ENCODE results near the gene CHSY3.

Gene CHSY3

DNA sequence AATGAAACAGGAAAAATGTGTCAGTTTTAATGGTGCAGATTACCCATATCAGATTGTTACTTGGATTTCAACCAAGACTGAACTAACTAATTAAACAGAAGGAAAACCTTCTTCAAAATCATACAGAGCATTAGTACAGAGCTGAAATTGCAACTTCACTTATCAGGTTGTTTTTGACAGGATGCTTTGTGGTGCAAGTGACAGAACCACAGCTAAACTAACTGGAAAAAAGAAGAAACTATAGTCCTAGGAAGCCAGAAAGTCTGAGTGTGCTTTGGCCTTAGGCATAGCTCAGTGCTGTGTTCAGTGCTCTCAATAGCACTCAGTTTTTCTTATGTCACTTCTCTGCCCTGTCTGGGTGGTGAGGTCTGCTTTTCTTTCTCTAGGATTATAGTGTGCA, 267.4 kb downstream of the CHSY3 start:
- in situ Hi-C loops (cut with MboI; ENCODE audit: low pct_unique_long_range_greater_than_20kb, low sequenced_read_pairs, unreplicated experiment), result no loop called here
- DNase-seq (ENCODE audit: low spot score), result no peak
- TF ChIP-seq, protein P1, sequence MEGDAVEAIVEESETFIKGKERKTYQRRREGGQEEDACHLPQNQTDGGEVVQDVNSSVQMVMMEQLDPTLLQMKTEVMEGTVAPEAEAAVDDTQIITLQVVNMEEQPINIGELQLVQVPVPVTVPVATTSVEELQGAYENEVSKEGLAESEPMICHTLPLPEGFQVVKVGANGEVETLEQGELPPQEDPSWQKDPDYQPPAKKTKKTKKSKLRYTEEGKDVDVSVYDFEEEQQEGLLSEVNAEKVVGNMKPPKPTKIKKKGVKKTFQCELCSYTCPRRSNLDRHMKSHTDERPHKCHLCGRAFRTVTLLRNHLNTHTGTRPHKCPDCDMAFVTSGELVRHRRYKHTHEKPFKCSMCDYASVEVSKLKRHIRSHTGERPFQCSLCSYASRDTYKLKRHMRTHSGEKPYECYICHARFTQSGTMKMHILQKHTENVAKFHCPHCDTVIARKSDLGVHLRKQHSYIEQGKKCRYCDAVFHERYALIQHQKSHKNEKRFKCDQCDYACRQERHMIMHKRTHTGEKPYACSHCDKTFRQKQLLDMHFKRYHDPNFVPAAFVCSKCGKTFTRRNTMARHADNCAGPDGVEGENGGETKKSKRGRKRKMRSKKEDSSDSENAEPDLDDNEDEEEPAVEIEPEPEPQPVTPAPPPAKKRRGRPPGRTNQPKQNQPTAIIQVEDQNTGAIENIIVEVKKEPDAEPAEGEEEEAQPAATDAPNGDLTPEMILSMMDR (IDR thresholded peaks at IDR 0.05; ENCODE audit: extremely low read depth, insufficient read depth, missing control alignments), result no peak

DNA sequence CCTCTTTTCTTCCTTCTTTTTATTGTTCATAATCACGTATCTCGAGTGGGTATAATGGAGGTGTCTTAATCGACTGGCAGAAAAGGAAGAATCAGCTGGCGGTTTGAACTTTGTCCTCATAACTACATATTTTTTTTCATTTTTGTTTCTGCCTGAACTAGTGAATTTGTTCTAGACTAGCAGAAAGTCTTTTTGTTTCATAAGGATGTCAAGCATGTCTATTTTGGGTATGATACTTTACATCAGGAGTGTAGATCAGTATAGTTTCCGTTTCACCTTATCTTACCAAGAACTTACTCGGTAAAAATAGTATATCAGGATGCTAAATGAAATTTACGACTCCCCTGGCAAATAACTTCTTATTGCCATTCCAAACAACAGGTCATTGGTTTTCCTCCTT, 278.9 kb downstream of the CHSY3 start:
- in situ Hi-C loops (cut with MboI; ENCODE audit: low pct_unique_long_range_greater_than_20kb, low sequenced_read_pairs, unreplicated experiment), result no loop called here
- DNase-seq (ENCODE audit: low spot score), result no peak
- TF ChIP-seq, protein P1 (IDR thresholded peaks at IDR 0.05; ENCODE audit: extremely low read depth, insufficient read depth, missing control alignments), result no peak

DNA sequence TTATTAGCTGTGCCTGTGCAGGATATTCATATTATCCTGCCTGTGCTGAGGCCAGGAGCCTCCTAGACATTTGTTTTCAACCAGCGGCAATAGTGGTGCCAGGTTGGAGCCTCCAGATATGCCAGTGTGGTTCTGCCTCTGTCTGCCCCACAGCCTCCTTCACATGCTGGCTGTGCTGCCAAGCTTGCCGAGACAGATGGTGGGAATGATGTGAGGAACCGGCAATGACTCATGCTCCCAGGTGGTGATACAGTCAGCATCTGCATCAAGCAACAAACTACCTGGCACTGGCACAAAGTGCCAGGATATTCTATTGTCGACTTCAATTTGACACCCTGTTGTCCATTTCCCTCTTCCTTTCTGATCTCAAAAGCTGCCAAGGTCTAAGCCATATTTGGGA, 285.7 kb downstream of the CHSY3 start:
- TF ChIP-seq, protein P1 (IDR thresholded peaks at IDR 0.05; ENCODE audit: extremely low read depth, insufficient read depth, missing control alignments), result no peak
- in situ Hi-C loops (cut with MboI; ENCODE audit: low pct_unique_long_range_greater_than_20kb, low sequenced_read_pairs, unreplicated experiment), result no loop called here
- no peak for DNase-seq (ENCODE audit: low spot score)

DNA sequence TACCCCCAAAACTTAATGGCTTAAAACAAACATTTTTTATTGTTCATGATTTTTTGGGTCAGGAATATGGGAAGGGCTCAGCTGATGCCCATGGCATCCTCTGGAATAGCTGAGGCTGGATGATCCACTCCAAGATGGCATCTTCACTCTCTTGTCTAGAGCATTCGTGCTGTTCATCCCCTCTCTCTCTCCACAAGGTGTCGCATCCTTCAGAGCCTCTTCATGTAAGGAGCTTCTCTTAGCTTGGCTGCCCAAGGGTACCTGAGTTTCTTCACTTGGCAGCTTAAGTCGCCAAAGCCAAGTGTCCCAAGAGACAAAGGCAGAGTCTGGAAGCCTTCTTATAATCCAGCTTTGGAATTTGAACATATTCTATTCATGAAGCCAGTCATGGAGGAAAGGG, 294.7 kb downstream of the CHSY3 start:
- in situ Hi-C loops (cut with MboI; ENCODE audit: low pct_unique_long_range_greater_than_20kb, low sequenced_read_pairs, unreplicated experiment), result no loop called here
- TF ChIP-seq, protein P1 (IDR thresholded peaks at IDR 0.05; ENCODE audit: extremely low read depth, insufficient read depth, missing control alignments), result peak; percentile 29
- DNase-seq (ENCODE audit: low spot score), result peak; percentile 8

DNA sequence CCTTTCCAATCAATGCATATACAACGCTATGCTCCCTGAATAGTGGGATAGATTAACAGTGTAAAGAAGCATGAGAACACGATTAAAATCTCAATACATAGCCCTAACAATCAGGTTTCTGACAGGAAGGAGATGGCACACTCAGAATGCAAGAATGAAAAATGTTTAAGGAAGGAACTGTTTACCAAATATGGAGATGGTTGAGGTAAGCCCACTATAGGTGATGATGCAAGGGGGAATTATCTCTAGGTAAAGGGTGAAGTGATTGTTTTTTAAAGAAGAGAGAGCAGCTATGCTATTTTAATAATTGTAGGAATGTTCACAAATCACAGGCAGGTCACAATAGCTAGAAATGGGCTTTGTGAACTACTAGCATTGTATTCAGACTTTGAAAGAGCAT, 302.4 kb downstream of the CHSY3 start:
- no peak for DNase-seq (ENCODE audit: low spot score)
- in situ Hi-C loops (cut with MboI; ENCODE audit: low pct_unique_long_range_greater_than_20kb, low sequenced_read_pairs, unreplicated experiment), result no loop called here
- TF ChIP-seq, protein P1 (IDR thresholded peaks at IDR 0.05; ENCODE audit: extremely low read depth, insufficient read depth, missing control alignments), result no peak

DNA sequence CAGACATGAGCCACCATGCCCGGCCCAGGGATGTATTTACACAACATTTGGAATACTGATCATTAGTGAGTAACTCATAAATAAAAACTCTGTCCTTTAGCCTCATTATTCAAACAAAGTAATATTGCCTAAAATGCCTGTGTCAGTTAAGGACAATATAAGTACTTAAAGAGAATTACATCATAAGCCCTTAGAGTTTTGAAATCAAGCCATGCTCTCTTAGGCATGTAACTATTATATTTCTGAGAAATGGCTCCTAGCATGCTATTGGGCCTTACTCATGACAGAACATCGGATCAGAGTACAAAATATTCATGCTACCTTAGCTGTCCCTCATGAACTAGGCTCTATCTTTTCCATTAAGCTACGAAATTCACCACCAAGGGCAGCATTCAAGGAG, 309.3 kb downstream of the CHSY3 start:
- in situ Hi-C loops (cut with MboI; ENCODE audit: low pct_unique_long_range_greater_than_20kb, low sequenced_read_pairs, unreplicated experiment), result no loop called here
- no peak for DNase-seq (ENCODE audit: low spot score)
- TF ChIP-seq, protein P1 (IDR thresholded peaks at IDR 0.05; ENCODE audit: extremely low read depth, insufficient read depth, missing control alignments), result no peak

DNA sequence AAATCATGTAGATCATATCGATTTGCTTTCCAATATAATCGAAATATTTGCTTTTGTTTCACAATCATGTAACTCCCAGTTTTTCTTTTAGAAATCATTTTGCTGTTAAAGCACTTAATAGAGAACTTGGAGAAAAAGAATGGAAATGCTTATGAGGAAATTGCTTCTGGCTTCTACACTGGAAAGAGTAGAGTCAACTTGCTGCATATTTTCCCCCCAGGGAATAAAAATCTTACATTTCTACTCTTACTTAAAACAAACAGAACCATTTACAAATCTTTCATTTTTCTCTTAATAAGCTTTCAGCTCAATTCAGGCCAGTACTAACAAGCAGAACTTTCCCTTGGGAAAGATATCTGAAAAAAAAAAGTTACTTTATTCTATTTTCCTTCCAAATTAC, 312.0 kb downstream of the CHSY3 start:
- in situ Hi-C loops (cut with MboI; ENCODE audit: low pct_unique_long_range_greater_than_20kb, low sequenced_read_pairs, unreplicated experiment), result no loop called here
- DNase-seq (ENCODE audit: low spot score), result no peak
- TF ChIP-seq, protein P1 (IDR thresholded peaks at IDR 0.05; ENCODE audit: extremely low read depth, insufficient read depth, missing control alignments), result no peak

Data from GM13977 (cell line).